HEK293 (cell line): ENCODE measurements around the gene CTAG2.

Experiments used
- CTCF ChIA-PET: fragments of 350-600 bp; formaldehyde crosslinking; extraction: SDS; loops from one replicate; lab custom pipeline; 2021; ENCODE audit warnings: antibody characterized with exemption; lab: Yijun Ruan, JAX
- POLR2A ChIA-PET: fragments of 300-600 bp; formaldehyde crosslinking; extraction: SDS; loops from one replicate; lab custom pipeline; 2020; ENCODE audit warnings: antibody characterized with exemption, inconsistent platforms; lab: Yijun Ruan, JAX
- H3K27ac ChIP-seq: fragments of 200-500 bp; sonication (Bioruptor generic); 2 replicates; pipeline ENCODE4 v1.5.1; 2014; ENCODE audit warnings: low read depth, low read length, control low read depth, inconsistent platforms; ENCODE audit errors: extremely low read depth
- H3K36me3 ChIP-seq, 2 experiments: fragments of 200-500 bp in 1 of 2; sonication (Bioruptor generic) in 1 of 2; 1 replicate in 1 of 2; 2 replicates in 1 of 2; pipeline ENCODE4 v1.5.1; 2014 to 2017; ENCODE audit warnings: inconsistent platforms in 2 of 2, low read length in 2 of 2; ENCODE audit not compliant: control insufficient read depth in 2 of 2, insufficient read depth in 1 of 2
- H3K4me1 ChIP-seq: fragments of 200-500 bp; sonication (Bioruptor generic); 2 replicates; pipeline ENCODE4 v1.5.1; 2014; ENCODE audit warnings: mild to moderate bottlenecking, low read length, inconsistent platforms; ENCODE audit not compliant: control insufficient read depth, insufficient read depth
- H3K4me3 ChIP-seq: 2 replicates; pipeline ENCODE4 v1.5.1; 2011; ENCODE audit warnings: low read depth, mild to moderate bottlenecking, control low read depth, low read length, moderate library complexity
- H3K9me3 ChIP-seq: fragments of 200-500 bp; sonication (Bioruptor generic); 2 replicates; pipeline ENCODE4 v1.5.1; 2014; ENCODE audit warnings: low read depth, low read length, inconsistent platforms; ENCODE audit not compliant: control insufficient read depth, insufficient read depth
- CTCF ChIP-seq: fragments of 450-650 bp; formaldehyde crosslinking; IDR thresholded peaks from 2 replicates; pipeline ENCODE4 v1.5.1; 2016; ENCODE audit warnings: missing biosample characterization, missing genetic modification characterization
- GFI1B ChIP-seq: fragments of 450-650 bp; formaldehyde crosslinking; IDR thresholded peaks from 2 replicates; pipeline ENCODE4 v1.5.1; 2016; ENCODE audit warnings: missing biosample characterization, missing genetic modification characterization
- GLI4 ChIP-seq: fragments of 450-650 bp; formaldehyde crosslinking; IDR thresholded peaks from 2 replicates; pipeline ENCODE4 v1.5.1; 2016; ENCODE audit warnings: missing biosample characterization, missing genetic modification characterization
- GLIS2 ChIP-seq: fragments of 450-650 bp; formaldehyde crosslinking; IDR thresholded peaks from 2 replicates; pipeline ENCODE4 v1.5.1; 2016; ENCODE audit warnings: missing biosample characterization, missing genetic modification characterization
- HOXA7 ChIP-seq: sonication (generic); formaldehyde crosslinking; IDR thresholded peaks from 2 replicates; pipeline ENCODE4 v1.8.1; 2022; ENCODE audit warnings: missing genetic modification reagents, borderline replicate concordance
- KLF10 ChIP-seq: fragments of 450-650 bp; IDR thresholded peaks from 2 replicates; pipeline ENCODE4 v1.5.1; 2018; ENCODE audit warnings: missing biosample characterization, mild to moderate bottlenecking, missing genetic modification characterization
- KLF16 ChIP-seq: fragments of 450-650 bp; formaldehyde crosslinking; IDR thresholded peaks from 2 replicates; pipeline ENCODE4 v1.5.1; 2017; ENCODE audit warnings: missing biosample characterization, missing genetic modification characterization
- PRDM1 ChIP-seq: fragments of 450-650 bp; formaldehyde crosslinking; IDR thresholded peaks from 2 replicates; pipeline ENCODE4; 2016; ENCODE audit warnings: missing biosample characterization, missing genetic modification characterization
- ZFP37 ChIP-seq: fragments of 450-650 bp; formaldehyde crosslinking; IDR thresholded peaks from 2 replicates; pipeline ENCODE4 v1.5.1; 2016; ENCODE audit warnings: missing biosample characterization, missing genetic modification characterization
- ZNF10 ChIP-seq: fragments of 450-650 bp; formaldehyde crosslinking; IDR thresholded peaks from 2 replicates; pipeline ENCODE4 v1.5.1; 2017; ENCODE audit warnings: missing biosample characterization, missing genetic modification characterization
- ZNF140 ChIP-seq: fragments of 450-650 bp; formaldehyde crosslinking; IDR thresholded peaks from 2 replicates; pipeline ENCODE4 v1.5.1; 2016; ENCODE audit warnings: missing biosample characterization, missing genetic modification characterization
- ZNF174 ChIP-seq: fragments of 450-650 bp; formaldehyde crosslinking; IDR thresholded peaks from 2 replicates; pipeline ENCODE4 v1.5.0; 2017; ENCODE audit warnings: missing biosample characterization, mild to moderate bottlenecking, missing genetic modification characterization
- ZNF223 ChIP-seq: fragments of 450-650 bp; formaldehyde crosslinking; IDR thresholded peaks from 2 replicates; pipeline ENCODE4 v1.5.1; 2016; ENCODE audit warnings: missing biosample characterization, missing genetic modification characterization
- ZNF23 ChIP-seq: fragments of 450-650 bp; formaldehyde crosslinking; IDR thresholded peaks from 2 replicates; pipeline ENCODE4 v1.5.1; 2016; ENCODE audit warnings: missing biosample characterization, missing genetic modification characterization, borderline replicate concordance
- ZNF239 ChIP-seq: fragments of 450-650 bp; formaldehyde crosslinking; IDR thresholded peaks from 2 replicates; pipeline ENCODE4 v1.5.1; 2016; ENCODE audit warnings: missing biosample characterization, missing genetic modification characterization
- ZNF266 ChIP-seq: fragments of 450-650 bp; formaldehyde crosslinking; IDR thresholded peaks from 2 replicates; pipeline ENCODE4 v1.5.1; 2016; ENCODE audit warnings: missing biosample characterization, missing genetic modification characterization, low read depth
- ZNF280C ChIP-seq: fragments of 450-650 bp; formaldehyde crosslinking; IDR thresholded peaks from 2 replicates; pipeline ENCODE4 v1.5.1; 2016; ENCODE audit warnings: missing biosample characterization, missing genetic modification characterization
- ZNF518A ChIP-seq: fragments of 450-650 bp; formaldehyde crosslinking; conservative IDR thresholded peaks from 2 replicates; pipeline ENCODE4 v1.5.1; 2016; ENCODE audit warnings: low read depth, missing biosample characterization, missing genetic modification characterization
- ZNF558 ChIP-seq: fragments of 450-650 bp; formaldehyde crosslinking; IDR thresholded peaks from 2 replicates; pipeline ENCODE4 v1.5.1; 2016; ENCODE audit warnings: missing biosample characterization, missing genetic modification characterization
- ZNF571 ChIP-seq: fragments of 450-650 bp; formaldehyde crosslinking; IDR thresholded peaks from 2 replicates; pipeline ENCODE4 v1.5.0; 2017; ENCODE audit warnings: missing biosample characterization, missing genetic modification characterization
- ZNF585B ChIP-seq: fragments of 450-650 bp; formaldehyde crosslinking; IDR thresholded peaks from 2 replicates; pipeline ENCODE4 v1.5.1; 2016; ENCODE audit warnings: missing biosample characterization, missing genetic modification characterization
- ZNF629 ChIP-seq: fragments of 450-650 bp; formaldehyde crosslinking; IDR thresholded peaks from 2 replicates; pipeline ENCODE4 v1.5.1; 2017; ENCODE audit warnings: missing biosample characterization, missing genetic modification characterization
- ZNF654 ChIP-seq: fragments of 450-650 bp; formaldehyde crosslinking; IDR thresholded peaks from 2 replicates; pipeline ENCODE4 v1.5.1; 2016; ENCODE audit warnings: low read depth, missing biosample characterization, missing genetic modification characterization
- ZNF660 ChIP-seq: fragments of 450-650 bp; IDR thresholded peaks from 2 replicates; pipeline ENCODE4 v1.5.1; 2018; ENCODE audit warnings: missing biosample characterization, mild to moderate bottlenecking, missing genetic modification characterization
- ZNF677 ChIP-seq: fragments of 450-650 bp; IDR thresholded peaks from 2 replicates; pipeline ENCODE4 v1.5.0; 2018; ENCODE audit warnings: missing biosample characterization, mild to moderate bottlenecking, missing genetic modification characterization, moderate library complexity
- ZNF747 ChIP-seq: fragments of 450-650 bp; formaldehyde crosslinking; IDR thresholded peaks from 2 replicates; pipeline ENCODE4 v1.5.1; 2016; ENCODE audit warnings: missing biosample characterization, missing genetic modification characterization
- ZNF830 ChIP-seq: fragments of 450-650 bp; IDR thresholded peaks from 2 replicates; pipeline ENCODE4 v1.5.0; 2018; ENCODE audit warnings: missing biosample characterization, missing genetic modification characterization, low read depth, mild to moderate bottlenecking, moderate library complexity

CTAG2 gene

GRCh38 chrX:154652311-154653047 lies 900 bp downstream of the CTAG2 start (continued):
- TF ChIP-seq ZNF140 (tag by site-specific recombination) (no peak), GFI1B (tag by site-specific recombination) (no peak), GLIS2 (tag by site-specific recombination) (no peak), ZFP37 (no peak), PRDM1 (tag by site-specific recombination) (no peak), ZNF585B (tag by site-specific recombination) (no peak), HOXA7 (CRISPR knock-in tag) (no peak), ZNF747 (tag by site-specific recombination) (no peak), ZNF223 (tag by site-specific recombination) (no peak), GLI4 (tag by site-specific recombination) (no peak)

- TF ChIP-seq ZNF629 (tag by site-specific recombination), result no peak
- no peak for TF ChIP-seq KLF10 (tag by site-specific recombination)
- no peak for TF ChIP-seq ZNF585B (tag by site-specific recombination)
- TF ChIP-seq ZNF518A (tag by site-specific recombination), result no peak
- no peak for TF ChIP-seq CTCF (tag by site-specific recombination)
- TF ChIP-seq ZNF654 (tag by site-specific recombination), result no peak
- TF ChIP-seq ZNF23 (tag by site-specific recombination), result no peak
- TF ChIP-seq ZNF677 (tag by site-specific recombination), result no peak
- TF ChIP-seq ZNF660 (tag by site-specific recombination), result no peak
- TF ChIP-seq ZNF174, result no peak
- TF ChIP-seq ZNF280C (tag by site-specific recombination), result no peak
- no peak for TF ChIP-seq ZNF830 (tag by site-specific recombination)
- no peak for TF ChIP-seq ZNF571 (tag by site-specific recombination)
- no peak for TF ChIP-seq KLF16
- no peak for TF ChIP-seq ZNF10
- no peak for TF ChIP-seq ZNF558 (tag by site-specific recombination)
- no peak for TF ChIP-seq ZNF266 (tag by site-specific recombination)
- TF ChIP-seq ZNF239, result no peak
- TF ChIP-seq, all 188 proteins: peak for 0
- H3K27ac ChIP-seq, result no peak overlapping the region
- CTCF ChIA-PET, result no interaction called here
- POLR2A ChIA-PET, result no interaction called here
- H3K36me3 ChIP-seq, result no peaks in the 10 kb centered on the region
- H3K4me1 ChIP-seq, result no peaks in the 10 kb centered on the region
- H3K4me3 ChIP-seq, result no peak overlapping the region
- H3K9me3 ChIP-seq, result no peaks in the 10 kb centered on the region
These were observed 3.2 kb downstream of the CTAG2 start for GRCh38 chrX:154650221-154650510.
